IMR-90 (cell line): ENCODE data around the gene AFAP1L2. TPM values are rescaled to one million over a fixed set of nuclear protein-coding genes. Genes with fewer than 3 reads are reported as not detected.

ENCODE experiments used
- ATAC-seq: fragments of 200-7000 bp; cut with Tn5 transposase; 2 replicates; pipeline ENCODE4 v1.9.1; 2020; ENCODE audit warnings: low read depth, mild to moderate bottlenecking, moderate library complexity
- BruUV-seq: library from RNA; stranded (reverse); fragments of 400-500 nt; replicated peaks from 2 replicates; lab custom pipeline; 2021; lab: Mats Ljungman, UMichigan
- CTCF ChIA-PET: fragments of 300-600 bp; formaldehyde crosslinking; extraction: SDS; loops from one replicate; lab custom pipeline; 2021; ENCODE audit warnings: antibody characterized with exemption; lab: Yijun Ruan, JAX
- POLR2A ChIA-PET: fragments of 300-600 bp; sonication (Branson Sonifier 250); formaldehyde crosslinking; loops from one replicate; lab custom pipeline; 2022; ENCODE audit warnings: antibody characterized with exemption; ENCODE audit not compliant: unreplicated experiment; lab: Charles Lee
- DNase-seq: peaks from one replicate; pipeline ENCODE4 v3.0.0; 2013
- H2AFZ ChIP-seq: replicated peaks from 2 replicates; pipeline ENCODE3; 2013; ENCODE audit warnings: low read length, mild to moderate bottlenecking; ENCODE audit not compliant: poor library complexity
- H2AK5ac ChIP-seq: 2 replicates; pipeline ENCODE4 v1.6.1; 2013; ENCODE audit warnings: low read depth, low read length, inconsistent platforms
- H2AK9ac ChIP-seq: replicated peaks from 2 replicates; pipeline ENCODE3; 2013; ENCODE audit warnings: mild to moderate bottlenecking, low read depth, low read length, moderate library complexity; ENCODE audit not compliant: poor library complexity
- H2BK120ac ChIP-seq: 2 replicates; pipeline ENCODE4 v1.6.1; 2013; ENCODE audit warnings: low read depth, low read length, inconsistent platforms
- H2BK15ac ChIP-seq: 3 replicates; pipeline ENCODE4 v1.6.1; 2013; ENCODE audit warnings: low read depth, low read length, inconsistent platforms
- H2BK20ac ChIP-seq: 2 replicates; pipeline ENCODE4 v1.6.1; 2013; ENCODE audit warnings: low read depth, mild to moderate bottlenecking, inconsistent platforms, low read length, moderate library complexity
- H2BK5ac ChIP-seq: 2 replicates; pipeline ENCODE4 v1.6.1; 2013; ENCODE audit warnings: mild to moderate bottlenecking, low read depth, low read length, inconsistent platforms; ENCODE audit not compliant: poor library complexity, severe bottlenecking
- H3K14ac ChIP-seq: replicated peaks from 2 replicates; pipeline ENCODE4 v1.6.1; 2013; ENCODE audit warnings: low read depth, low read length, inconsistent platforms
- H3K18ac ChIP-seq: 2 replicates; pipeline ENCODE4 v1.6.1; 2013; ENCODE audit warnings: low read depth, low read length, control low read depth
- H3K23ac ChIP-seq: 2 replicates; pipeline ENCODE4 v1.6.1; 2013; ENCODE audit warnings: low read depth, low read length, inconsistent platforms
- H3K27ac ChIP-seq: 2 replicates; pipeline ENCODE4 v1.5.1; 2013; ENCODE audit warnings: mild to moderate bottlenecking, control low read depth, low read length; ENCODE audit not compliant: insufficient read depth
- H3K27me3 ChIP-seq: 2 replicates; pipeline ENCODE4 v1.6.1; 2013; ENCODE audit warnings: low read length; ENCODE audit not compliant: control insufficient read depth, insufficient read depth
- H3K36me3 ChIP-seq: 2 replicates; pipeline ENCODE4 v1.6.1; 2013; ENCODE audit warnings: low read length, mixed read lengths; ENCODE audit not compliant: control insufficient read depth, insufficient read depth
- H3K4ac ChIP-seq: 2 replicates; pipeline ENCODE4 v1.6.1; 2013; ENCODE audit warnings: low read depth, low read length, inconsistent platforms
- H3K4me1 ChIP-seq: 2 replicates; pipeline ENCODE4 v1.6.1; 2013; ENCODE audit warnings: low read length, mixed read lengths; ENCODE audit not compliant: control insufficient read depth, insufficient read depth
- H3K4me2 ChIP-seq: 2 replicates; pipeline ENCODE4 v1.6.1; 2013; ENCODE audit warnings: low read depth, mild to moderate bottlenecking, control low read depth, low read length, moderate library complexity
- H3K4me3 ChIP-seq: 2 replicates; pipeline ENCODE4 v1.5.1; 2013; ENCODE audit warnings: low read depth, mild to moderate bottlenecking, control low read depth, low read length, moderate library complexity; ENCODE audit not compliant: insufficient read depth
- H3K56ac ChIP-seq: 2 replicates; pipeline ENCODE4 v1.6.1; 2013; ENCODE audit warnings: low read length, inconsistent platforms; ENCODE audit not compliant: insufficient read depth; ENCODE audit errors: extremely low read depth
- H3K79me1 ChIP-seq, 2 experiments: 2 replicates each; pipeline ENCODE4 v1.6.1; 2013; ENCODE audit warnings: low read length in 2 of 2, inconsistent platforms in 1 of 2, low read depth in 1 of 2
- H3K9ac ChIP-seq: 2 replicates; pipeline ENCODE4 v1.6.1; 2013; ENCODE audit warnings: low read depth, low read length, control low read depth
- H3K9me1 ChIP-seq: 2 replicates; pipeline ENCODE4 v1.6.1; 2013; ENCODE audit warnings: low read length, inconsistent platforms; ENCODE audit not compliant: insufficient read depth
- H3K9me3 ChIP-seq: 2 replicates; pipeline ENCODE4 v1.6.1; 2013; ENCODE audit warnings: low read length; ENCODE audit not compliant: control insufficient read depth, insufficient read depth
- H4K20me1 ChIP-seq: 2 replicates; pipeline ENCODE4 v1.6.1; 2013; ENCODE audit warnings: low read length, inconsistent platforms; ENCODE audit not compliant: insufficient read depth
- H4K5ac ChIP-seq: 2 replicates; pipeline ENCODE4 v1.6.1; 2013; ENCODE audit warnings: mild to moderate bottlenecking, low read depth, low read length, control low read depth
- H4K8ac ChIP-seq, 2 experiments: 2 replicates each; pipeline ENCODE4 v1.6.1; 2013; ENCODE audit warnings: low read depth in 2 of 2, low read length in 2 of 2, control low read depth in 1 of 2, inconsistent platforms in 1 of 2
- H4K91ac ChIP-seq: 2 replicates; pipeline ENCODE4 v1.6.1; 2013; ENCODE audit warnings: low read depth, low read length, inconsistent platforms; ENCODE audit not compliant: insufficient read depth
- BHLHE40 ChIP-seq: fragments of 150-350 bp; IDR thresholded peaks from 2 replicates; pipeline ENCODE4 v1.6.1; 2016; ENCODE audit warnings: mild to moderate bottlenecking, low read depth, low read length
- CEBPB ChIP-seq: IDR thresholded peaks from 2 replicates; pipeline ENCODE4 v1.6.1; 2012; ENCODE audit warnings: low read depth, low read length, improper control_type of control experiment
- CHD1 ChIP-seq: IDR thresholded peaks from 2 replicates; pipeline ENCODE4 v1.6.1; 2012; ENCODE audit warnings: low read depth, low read length, improper control_type of control experiment
- CTCF ChIP-seq: conservative IDR thresholded peaks from 2 replicates; pipeline ENCODE4 v1.5.1; 2012; ENCODE audit warnings: mild to moderate bottlenecking, low read depth, low read length, improper control_type of control experiment
- ELK1 ChIP-seq: fragments of 150-350 bp; IDR thresholded peaks from 2 replicates; pipeline ENCODE4 v1.6.1; 2016; ENCODE audit warnings: low read depth, mild to moderate bottlenecking, low read length, moderate library complexity, borderline replicate concordance
- FOS ChIP-seq: fragments of 150-350 bp; IDR thresholded peaks from 2 replicates; pipeline ENCODE4 v1.6.1; 2016; ENCODE audit warnings: low read depth, low read length
- MAFK ChIP-seq: IDR thresholded peaks from 2 replicates; pipeline ENCODE4 v1.6.1; 2012; ENCODE audit warnings: low read depth, low read length, improper control_type of control experiment
- MAZ ChIP-seq: IDR thresholded peaks from 2 replicates; pipeline ENCODE4 v1.6.1; 2012; ENCODE audit warnings: low read depth, mild to moderate bottlenecking, low read length, improper control_type of control experiment, moderate library complexity, borderline replicate concordance
- MXI1 ChIP-seq: IDR thresholded peaks from 2 replicates; pipeline ENCODE4 v1.6.1; 2012; ENCODE audit warnings: low read depth, mild to moderate bottlenecking, low read length, moderate library complexity, borderline replicate concordance
- NFE2L2 ChIP-seq: fragments of 150-350 bp; IDR thresholded peaks from 2 replicates; pipeline ENCODE4 v1.6.1; 2016; ENCODE audit warnings: low read depth, mild to moderate bottlenecking, low read length
- POLR2A ChIP-seq: IDR thresholded peaks from 2 replicates; pipeline ENCODE4 v1.6.1; 2012; ENCODE audit warnings: mild to moderate bottlenecking, low read depth, low read length
- RAD21 ChIP-seq: IDR thresholded peaks from 2 replicates; pipeline ENCODE4 v1.6.1; 2012; ENCODE audit warnings: low read length, improper control_type of control experiment
- RCOR1 ChIP-seq: IDR thresholded peaks from 2 replicates; pipeline ENCODE4 v1.6.1; 2012; ENCODE audit warnings: mild to moderate bottlenecking, low read length, improper control_type of control experiment; ENCODE audit not compliant: insufficient replicate concordance
- RFX5 ChIP-seq: IDR thresholded peaks from 2 replicates; pipeline ENCODE4 v1.8.0; 2012; ENCODE audit warnings: low read depth, mild to moderate bottlenecking, low read length, moderate library complexity
- SMC3 ChIP-seq: fragments of 150-350 bp; IDR thresholded peaks from 2 replicates; pipeline ENCODE4 v1.6.1; 2016; ENCODE audit warnings: low read depth, mild to moderate bottlenecking, antibody characterized with exemption, low read length, moderate library complexity
- USF2 ChIP-seq: fragments of 150-350 bp; IDR thresholded peaks from 2 replicates; pipeline ENCODE4 v1.6.1; 2017; ENCODE audit warnings: mild to moderate bottlenecking, antibody characterized with exemption, low read length, low read depth
- WGBS, 2 experiments: methylation state at CpG; one replicate each; pipeline versions ENCODE4 v1.1.5 to v1.1.7; 2013; ENCODE audit warnings: missing lambda C conversion rate in 2 of 2; ENCODE audit not compliant: insufficient read length in 1 of 2; ENCODE audit errors: extremely low coverage in 2 of 2; 5-methylcytosine and 5-hydroxymethylcytosine counted together
- dilution Hi-C: fragments of 300-500 bp; cut with HindIII; formaldehyde crosslinking; loops from one replicate; pipeline ENCODE4 v1.14.3; 2018; ENCODE audit warnings: low sequenced_read_pairs; ENCODE audit not compliant: unreplicated experiment
- in situ Hi-C: fragments of 300-500 bp; cut with MboI; formaldehyde crosslinking; loops from 3 replicates; pipeline ENCODE4 v1.14.3; 2019; ENCODE audit warnings: low sequenced_read_pairs, inconsistent platforms, mixed read lengths
- intact Hi-C: fragments of 100-400 bp; cut with micrococcal nuclease; formaldehyde crosslinking; loops from 2 replicates; pipeline ENCODE4 v1.10.0; 2022
- polyA plus RNA-seq, 3 experiments: library from polyadenylated mRNA; depleted of rRNA; stranded (reverse); fragments of >200 nt; gene quantifications; 2 replicates each; pipeline ENCODE4 v1.2.3, GENCODE V29; 2012; ENCODE audit warnings: low replicate concordance in 1 of 3
- total RNA-seq: library from RNA; depleted of rRNA; stranded (reverse); fragments of >200 nt; gene quantifications from 2 replicates; pipeline ENCODE4 v1.2.3, GENCODE V29; 2012

Gene AFAP1L2
- total and polyA plus RNA-seq, 2 of the 4 experiments (the other 2 are of a cell fraction), result under 0.01 to 0.10 TPM

GRCh38 chr10:114300036-114300645 is 104.2 kb downstream of the AFAP1L2 start:
- H3K4me2 ChIP-seq, result no peak overlapping the region
- H3K18ac ChIP-seq, result no peak overlapping the region
- no peaks in the 10 kb centered on the region; the same call in 1 of the 2 replicates for H4K20me1 ChIP-seq
- H3K27ac ChIP-seq, result no peak overlapping the region
- H4K5ac ChIP-seq, result no peak overlapping the region
- H4K91ac ChIP-seq, result no peak overlapping the region
- no peaks in the 10 kb centered on the region for H3K36me3 ChIP-seq
- no TSS peak for BruUV-seq
- no peak for DNase-seq
- H2AFZ ChIP-seq, result peak overlapping the region; percentile 14
- H3K56ac ChIP-seq, result no peak overlapping the region
- no peaks in the 10 kb centered on the region for H3K79me1 ChIP-seq
- no peak overlapping the region for H3K14ac ChIP-seq
- dilution Hi-C loops (no loop called here), in situ Hi-C loops (loop anchor here (5.0 to 10.0 kb wide), 3 partner anchors 247 to 825 kb away; no protein-coding TSS in a partner anchor), intact Hi-C loops (loop anchor here (5.0 to 10.0 kb wide), 5 partner anchors 335 to 827 kb away; no protein-coding TSS in a partner anchor)
- H3K4me3 ChIP-seq, result no peak overlapping the region
- WGBS, 2 experiments, result 71% methylated on average over 1 of the region's 16 CpGs; no CpG with 5 or more reads in 1 of the 2 experiments
- H2AK9ac ChIP-seq, result no peak overlapping the region
- H3K9me3 ChIP-seq, result peaks cover 15% of the 10 kb centered on the region
- H2BK15ac ChIP-seq, result no peak overlapping the region
- peaks cover 3% of the 10 kb centered on the region for H3K4me1 ChIP-seq
- H2AK5ac ChIP-seq, result no peak overlapping the region
- ATAC-seq, result no peak
- H2BK20ac ChIP-seq, result no peak overlapping the region
- no peak overlapping the region for H3K9ac ChIP-seq
- H3K23ac ChIP-seq, result no peak overlapping the region
- H3K4ac ChIP-seq, result no peak overlapping the region
- H3K9me1 ChIP-seq, result no peaks in the 10 kb centered on the region
- TF ChIP-seq SMC3 (no peak), RCOR1 (no peak), CHD1 (no peak), BHLHE40 (no peak), CTCF (no peak), RAD21 (no peak), MXI1 (no peak), USF2 (no peak), NFE2L2 (no peak), FOS (no peak), RFX5 (no peak), POLR2A (no peak), ELK1 (no peak), MAZ (no peak), CEBPB (no peak), MAFK (no peak)
- ChIA-PET POLR2A (no interaction called here), CTCF (no interaction called here)
- H4K8ac ChIP-seq, result no peak overlapping the region
- H2BK120ac ChIP-seq, result no peak overlapping the region
- H2BK5ac ChIP-seq, result no peak overlapping the region
- H3K27me3 ChIP-seq, result peaks cover 12% of the 10 kb centered on the region
